Neuronal stem cell (in vitro differentiated cells): ENCODE results near the gene PSMD12.
"Not testable (repeated sequence)": the region's sequence is repeated elsewhere in the genome, so short reads cannot be mapped to it uniquely, and the experiment has no call there.

Source experiments
- DNase-seq: peaks from one replicate; pipeline ENCODE4 v3.0.0-alpha.2; 2013; ENCODE audit warnings: low spot score
- H2AFZ ChIP-seq: one replicate; pipeline ENCODE4 v1.6.1; 2013; ENCODE audit warnings: mild to moderate bottlenecking, low read length, inconsistent platforms
- H2AK5ac ChIP-seq: 2 replicates; pipeline ENCODE4 v1.6.1; 2013; ENCODE audit warnings: low read depth, mild to moderate bottlenecking, inconsistent platforms, low read length, moderate library complexity, mixed read lengths
- H2BK120ac ChIP-seq: 2 replicates; pipeline ENCODE4 v1.6.1; 2013; ENCODE audit warnings: low read depth, mild to moderate bottlenecking, inconsistent platforms, low read length, moderate library complexity, mixed read lengths
- H2BK12ac ChIP-seq: one replicate; pipeline ENCODE4 v1.6.1; 2013; ENCODE audit warnings: low read length, inconsistent platforms
- H2BK15ac ChIP-seq: 2 replicates; pipeline ENCODE4 v1.6.1; 2013; ENCODE audit warnings: mild to moderate bottlenecking, low read length, inconsistent platforms, mixed read lengths
- H2BK5ac ChIP-seq: one replicate; pipeline ENCODE4 v1.6.1; 2013; ENCODE audit warnings: inconsistent platforms, mild to moderate bottlenecking, low read length, moderate library complexity
- H3K14ac ChIP-seq: one replicate; pipeline ENCODE4 v1.6.1; 2013; ENCODE audit warnings: low read length, inconsistent platforms
- H3K18ac ChIP-seq: 2 replicates; pipeline ENCODE4 v1.6.1; 2013; ENCODE audit warnings: low read length, inconsistent platforms
- H3K23ac ChIP-seq: 2 replicates; pipeline ENCODE4 v1.6.1; 2013; ENCODE audit warnings: low read depth, mild to moderate bottlenecking, mixed read lengths, low read length, inconsistent platforms; ENCODE audit not compliant: poor library complexity
- H3K27ac ChIP-seq: replicated peaks from 3 replicates; pipeline ENCODE4 v1.5.1; 2013; ENCODE audit warnings: low read length, inconsistent platforms
- H3K27me3 ChIP-seq, 3 experiments: 2 replicates each; pipeline ENCODE4 v1.6.1; 2013; ENCODE audit warnings: low read length in 3 of 3, mild to moderate bottlenecking in 2 of 3, inconsistent platforms in 1 of 3, low read depth in 1 of 3, mixed read lengths in 1 of 3, moderate library complexity in 1 of 3; ENCODE audit not compliant: control insufficient read depth in 3 of 3, insufficient read depth in 3 of 3
- H3K36me3 ChIP-seq, 2 donors: replicated peaks in 1 of 2; 2 replicates each; pipeline ENCODE4 v1.6.1; 2013; ENCODE audit warnings: low read length in 2 of 2; ENCODE audit not compliant: control insufficient read depth in 2 of 2, insufficient read depth in 2 of 2
- H3K4ac ChIP-seq: 2 replicates; pipeline ENCODE4 v1.6.1; 2013; ENCODE audit warnings: inconsistent platforms, mild to moderate bottlenecking, low read length, moderate library complexity
- H3K4me1 ChIP-seq, 2 donors: 1 replicate in 1 of 2; 2 replicates in 1 of 2; pipeline ENCODE4 v1.6.1; 2013; ENCODE audit warnings: low read length in 2 of 2, low read depth in 1 of 2; ENCODE audit not compliant: control insufficient read depth in 2 of 2, insufficient read depth in 1 of 2
- H3K4me2 ChIP-seq: one replicate; pipeline ENCODE4 v1.6.1; 2013; ENCODE audit warnings: mild to moderate bottlenecking, low read length, inconsistent platforms; ENCODE audit not compliant: insufficient read depth, poor library complexity, severe bottlenecking
- H3K4me3 ChIP-seq, 2 donors: 2 replicates each; pipeline ENCODE4 v1.5.1; 2013; ENCODE audit warnings: low read length in 2 of 2, mild to moderate bottlenecking in 2 of 2, inconsistent platforms in 1 of 2, moderate library complexity in 1 of 2
- H3K79me1 ChIP-seq: one replicate; pipeline ENCODE4 v1.6.1; 2013; ENCODE audit warnings: low read depth, mild to moderate bottlenecking, inconsistent platforms, low read length, moderate library complexity
- H3K9ac ChIP-seq: one replicate; pipeline ENCODE4 v1.6.1; 2013; ENCODE audit warnings: mild to moderate bottlenecking, low read depth, low read length, inconsistent platforms; ENCODE audit not compliant: poor library complexity
- H3K9me3 ChIP-seq, 2 donors: replicated peaks in 1 of 2; 2 replicates each; pipeline versions ENCODE3 to v1.6.1; 2013; ENCODE audit warnings: low read length in 2 of 2, mild to moderate bottlenecking in 2 of 2, inconsistent platforms in 1 of 2, low read depth in 1 of 2, mixed read lengths in 1 of 2, moderate library complexity in 1 of 2; ENCODE audit not compliant: control insufficient read depth in 2 of 2, insufficient read depth in 1 of 2
- H4K8ac ChIP-seq: one replicate; pipeline ENCODE4 v1.6.1; 2013; ENCODE audit warnings: low read depth, mild to moderate bottlenecking, inconsistent platforms, low read length, moderate library complexity
- H4K91ac ChIP-seq: one replicate; pipeline ENCODE4 v1.6.1; 2013; ENCODE audit warnings: low read length, low read depth, mild to moderate bottlenecking, inconsistent platforms; ENCODE audit not compliant: poor library complexity
- WGBS, 2 donors: extraction: QIAGEN DNeasy Blood & Tissue Kit; methylation state at CpG; one replicate each; pipeline ENCODE4 v1.1.7; 2013; ENCODE audit warnings: missing lambda C conversion rate in 2 of 2, mixed read lengths in 1 of 2; ENCODE audit not compliant: insufficient read length in 2 of 2, insufficient replicate concordance in 1 of 2; ENCODE audit errors: extremely low coverage in 2 of 2; 5-methylcytosine and 5-hydroxymethylcytosine counted together

PSMD12 gene

GRCh38 chr17:67322042-67322787 is 44.2 kb downstream of the PSMD12 start:
- Histone ChIP-seq H3K9ac (no peak overlapping the region), H3K4me2 (no peak overlapping the region), H3K14ac (no peak overlapping the region), H3K36me3 (no peaks in the 10 kb centered on the region), H3K18ac (no peak overlapping the region), H3K27me3 (no peaks in the 10 kb centered on the region), H2BK5ac (no peak overlapping the region), H2BK15ac (no peak overlapping the region), H2BK120ac (no peak overlapping the region), H3K79me1 (no peaks in the 10 kb centered on the region), H3K4ac (no peak overlapping the region), H3K9me3 (no peaks in the 10 kb centered on the region), H2AK5ac (no peak overlapping the region), H3K23ac (no peak overlapping the region), H4K91ac (no peak overlapping the region), H2BK12ac (no peak overlapping the region), H2AFZ (peak overlapping the region; percentile 59), H4K8ac (no peak overlapping the region), H3K27ac (no peak overlapping the region), H3K4me3 (no peak overlapping the region), H3K4me1 (no peaks in the 10 kb centered on the region)
- DNase-seq = peak; percentile 9
- WGBS, 2 donors = no CpG with 5 or more reads among the region's 3 CpGs

- H3K36me3 ChIP-seq, H3K9me3 ChIP-seq, H3K27me3 ChIP-seq, H2BK120ac ChIP-seq, H3K4me3 ChIP-seq, H3K4me2 ChIP-seq, H3K9ac ChIP-seq, H3K27ac ChIP-seq, H3K4ac ChIP-seq, H3K4me1 ChIP-seq, H2BK12ac ChIP-seq, H3K14ac ChIP-seq, H4K91ac ChIP-seq, H3K18ac ChIP-seq, H2AK5ac ChIP-seq, DNase-seq, H4K8ac ChIP-seq, H2BK15ac ChIP-seq, H2BK5ac ChIP-seq, H3K23ac ChIP-seq, H3K79me1 ChIP-seq: not testable (repeated sequence)
- H2AFZ ChIP-seq = peak overlapping the region; percentile 59
- no CpG with 5 or more reads among the region's 13 CpGs for WGBS, 2 donors
These were observed 44.9 kb downstream of the PSMD12 start for GRCh38 chr17:67321486-67321885.

GRCh38 chr17:67316781-67317180 is 49.6 kb downstream of the PSMD12 start:
- Histone ChIP-seq H3K4me1 (no peaks in the 10 kb centered on the region), H3K9me3 (no peaks in the 10 kb centered on the region), H3K4me2 (no peak overlapping the region), H3K79me1 (no peaks in the 10 kb centered on the region), H2AFZ (no peak overlapping the region), H2BK120ac (no peak overlapping the region), H2BK12ac (no peak overlapping the region), H2BK15ac (no peak overlapping the region), H3K23ac (no peak overlapping the region), H4K91ac (no peak overlapping the region), H3K27ac (no peak overlapping the region), H4K8ac (no peak overlapping the region), H3K14ac (no peak overlapping the region), H3K36me3 (no peaks in the 10 kb centered on the region), H3K4me3 (no peak overlapping the region), H2BK5ac (no peak overlapping the region), H3K18ac (no peak overlapping the region), H3K27me3 (no peaks in the 10 kb centered on the region), H2AK5ac (no peak overlapping the region), H3K4ac (no peak overlapping the region), H3K9ac (no peak overlapping the region)
- no CpG with 5 or more reads among the region's 5 CpGs for WGBS, 2 donors
- no peak for DNase-seq

GRCh38 chr17:67315865-67316264 is 50.5 kb downstream of the PSMD12 start:
- peaks cover 0 to 4% of the 10 kb centered on the region in 2 donors for H3K4me1 ChIP-seq
- H2BK12ac ChIP-seq = no peak overlapping the region
- no peak overlapping the region for H2BK15ac ChIP-seq
- no peak overlapping the region for H2BK120ac ChIP-seq
- no peak overlapping the region for H4K8ac ChIP-seq
- no peak overlapping the region for H3K9ac ChIP-seq
- no peak overlapping the region for H3K27ac ChIP-seq
- no peak overlapping the region for H3K4me3 ChIP-seq
- H2AFZ ChIP-seq = no peak overlapping the region
- H3K27me3 ChIP-seq = no peaks in the 10 kb centered on the region
- H3K4ac ChIP-seq = no peak overlapping the region
- H3K14ac ChIP-seq = no peak overlapping the region
- no peak overlapping the region for H3K18ac ChIP-seq
- H3K79me1 ChIP-seq = no peaks in the 10 kb centered on the region
- H2AK5ac ChIP-seq = no peak overlapping the region
- H3K23ac ChIP-seq = no peak overlapping the region
- DNase-seq = no peak
- H3K4me2 ChIP-seq = no peak overlapping the region
- no peaks in the 10 kb centered on the region for H3K36me3 ChIP-seq
- H2BK5ac ChIP-seq = no peak overlapping the region
- H3K9me3 ChIP-seq = no peaks in the 10 kb centered on the region
- H4K91ac ChIP-seq = no peak overlapping the region
